BJ (cell line): ENCODE data around the gene PHACTR4. TPM values are rescaled to one million over a fixed set of nuclear protein-coding genes. Genes with fewer than 3 reads are reported as not detected.
"Not testable (repeated sequence)": the region's sequence is repeated elsewhere in the genome, so short reads cannot be mapped to it uniquely, and the experiment has no call there.

Experiments
- CTCF ChIA-PET: fragments of 350-600 bp; formaldehyde crosslinking; extraction: SDS; loops from one replicate; lab custom pipeline; 2021; ENCODE audit warnings: antibody characterized with exemption, inconsistent platforms; lab: Yijun Ruan, JAX
- POLR2A ChIA-PET: fragments of 300-600 bp; sonication (Branson Sonifier 250); formaldehyde crosslinking; extraction: SDS; loops from one replicate; lab custom pipeline; 2021; ENCODE audit warnings: antibody characterized with exemption; lab: Charles Lee
- DNase-seq: peaks from one replicate; pipeline ENCODE4 v3.0.0-alpha.2; 2011; ENCODE audit warnings: low read depth
- H3K27me3 ChIP-seq: 2 replicates; pipeline ENCODE4 v1.6.0; 2011; ENCODE audit warnings: low read length; ENCODE audit not compliant: control insufficient read depth, insufficient read depth
- H3K36me3 ChIP-seq: 2 replicates; pipeline ENCODE4 v1.5.1; 2011; ENCODE audit warnings: low read length; ENCODE audit not compliant: control insufficient read depth, insufficient read depth
- H3K4me3 ChIP-seq: 2 replicates; pipeline ENCODE4 v1.5.1; 2011; ENCODE audit warnings: low read depth, mild to moderate bottlenecking, control low read depth, low read length
- polyA plus RNA-seq: library from polyadenylated mRNA; depleted of rRNA; stranded (reverse); fragments of >200 nt; gene quantifications from 2 replicates; pipeline ENCODE4 v1.2.3, GENCODE V29; 2011
- TF ChIP-seq, protein P1 (sequence below): IDR thresholded peaks from 2 replicates; pipeline ENCODE4 v1.5.1; 2011; ENCODE audit warnings: low read depth, mild to moderate bottlenecking, control low read depth, inconsistent platforms, low read length, moderate library complexity; ENCODE audit not compliant: insufficient read depth

Gene PHACTR4
- polyA plus RNA-seq, 1 experiment, result 5.2 TPM

DNA sequence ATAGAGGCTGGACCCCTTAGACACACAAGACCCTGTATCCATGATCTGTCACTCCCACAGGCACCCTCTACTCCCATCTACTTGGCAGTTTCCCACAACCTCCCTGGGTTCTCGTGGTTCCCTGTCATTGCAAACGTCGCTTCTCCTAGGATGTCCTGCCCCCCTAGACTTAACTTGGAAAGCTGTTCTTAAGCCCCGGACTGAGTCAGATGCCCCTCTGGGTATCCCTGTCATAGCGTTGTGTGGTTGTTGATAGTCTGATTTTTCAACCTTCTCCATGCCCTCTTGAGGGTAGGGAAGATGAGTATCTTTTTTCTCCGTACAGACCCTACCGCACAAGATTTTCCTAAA, 148.1 kb downstream of the PHACTR4 start:
- POLR2A ChIA-PET, result no interaction called here
- peak overlapping the region; percentile 45; the same call in 1 of the 2 replicates for H3K4me3 ChIP-seq
- no peak for DNase-seq

DNA sequence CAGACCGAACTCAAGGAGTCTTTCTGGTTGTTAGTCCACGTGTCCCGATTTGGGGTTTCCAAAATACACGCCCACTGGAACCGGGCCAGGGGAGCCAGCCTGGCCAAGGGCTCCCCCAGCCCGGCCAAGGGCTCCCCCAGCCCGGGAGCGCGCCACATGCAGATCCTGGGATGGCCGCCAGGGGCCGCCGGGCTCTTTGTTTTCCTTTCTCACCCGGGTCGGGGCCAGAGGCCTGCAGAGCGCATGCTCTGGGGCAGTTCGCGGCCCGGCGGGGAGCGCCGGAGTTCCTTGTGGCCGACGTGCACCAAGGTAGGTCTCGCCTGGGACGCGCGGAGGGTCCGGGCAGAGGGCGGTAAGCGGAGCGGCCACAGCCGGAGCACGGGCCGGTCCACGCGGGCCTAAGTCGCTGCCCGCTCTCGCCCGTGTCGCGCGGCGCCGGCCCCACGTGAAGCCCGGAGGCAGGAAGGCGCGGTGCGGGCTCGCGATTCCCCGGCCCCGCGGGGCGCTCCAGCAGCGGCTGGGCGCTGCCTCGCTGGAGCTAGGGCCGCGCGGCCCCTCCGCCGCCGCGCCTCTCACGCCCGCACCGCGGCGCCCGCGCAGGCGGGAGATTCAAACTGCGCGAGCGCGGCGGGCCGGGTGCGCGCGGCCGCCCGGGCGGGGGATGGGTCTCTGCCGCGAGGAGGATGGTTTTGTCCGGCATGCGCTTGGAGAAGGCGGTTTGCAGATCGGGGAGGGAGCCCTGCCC, 148.6 kb downstream of the PHACTR4 start:
- POLR2A ChIA-PET, result interaction anchor here (0.8 kb wide), 1 partner anchor 63 kb away, joined by 3 read pairs; no protein-coding TSS in a partner anchor
- H3K36me3 ChIP-seq, result no peaks in the 10 kb centered on the region; the same call in 1 of the 2 replicates
- peak overlapping the region; percentile 45 for H3K4me3 ChIP-seq
- H3K27me3 ChIP-seq, result no peaks in the 10 kb centered on the region
- TF ChIP-seq, protein P1, sequence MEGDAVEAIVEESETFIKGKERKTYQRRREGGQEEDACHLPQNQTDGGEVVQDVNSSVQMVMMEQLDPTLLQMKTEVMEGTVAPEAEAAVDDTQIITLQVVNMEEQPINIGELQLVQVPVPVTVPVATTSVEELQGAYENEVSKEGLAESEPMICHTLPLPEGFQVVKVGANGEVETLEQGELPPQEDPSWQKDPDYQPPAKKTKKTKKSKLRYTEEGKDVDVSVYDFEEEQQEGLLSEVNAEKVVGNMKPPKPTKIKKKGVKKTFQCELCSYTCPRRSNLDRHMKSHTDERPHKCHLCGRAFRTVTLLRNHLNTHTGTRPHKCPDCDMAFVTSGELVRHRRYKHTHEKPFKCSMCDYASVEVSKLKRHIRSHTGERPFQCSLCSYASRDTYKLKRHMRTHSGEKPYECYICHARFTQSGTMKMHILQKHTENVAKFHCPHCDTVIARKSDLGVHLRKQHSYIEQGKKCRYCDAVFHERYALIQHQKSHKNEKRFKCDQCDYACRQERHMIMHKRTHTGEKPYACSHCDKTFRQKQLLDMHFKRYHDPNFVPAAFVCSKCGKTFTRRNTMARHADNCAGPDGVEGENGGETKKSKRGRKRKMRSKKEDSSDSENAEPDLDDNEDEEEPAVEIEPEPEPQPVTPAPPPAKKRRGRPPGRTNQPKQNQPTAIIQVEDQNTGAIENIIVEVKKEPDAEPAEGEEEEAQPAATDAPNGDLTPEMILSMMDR, result peak; percentile 97
- CTCF ChIA-PET, result interaction anchor here (0.6 to 2.3 kb wide), 13 partner anchors 8 to 359 kb away, joined by 3 to 25 read pairs (median 4); no protein-coding TSS in a partner anchor
- peak; percentile 35 for DNase-seq

More for the DNA sequence above, 148.1 kb downstream of the PHACTR4 start:
- Histone ChIP-seq H3K27me3 (no peaks in the 10 kb centered on the region), H3K36me3 (no peaks in the 10 kb centered on the region; the same call in 1 of the 2 replicates)
- CTCF ChIA-PET, result interaction anchor here (0.6 to 2.3 kb wide), 7 partner anchors 9 to 189 kb away, joined by 3 to 25 read pairs (median 4); partner anchors contain the start of gene MED18
- TF ChIP-seq, protein P1, result no peak

DNA sequence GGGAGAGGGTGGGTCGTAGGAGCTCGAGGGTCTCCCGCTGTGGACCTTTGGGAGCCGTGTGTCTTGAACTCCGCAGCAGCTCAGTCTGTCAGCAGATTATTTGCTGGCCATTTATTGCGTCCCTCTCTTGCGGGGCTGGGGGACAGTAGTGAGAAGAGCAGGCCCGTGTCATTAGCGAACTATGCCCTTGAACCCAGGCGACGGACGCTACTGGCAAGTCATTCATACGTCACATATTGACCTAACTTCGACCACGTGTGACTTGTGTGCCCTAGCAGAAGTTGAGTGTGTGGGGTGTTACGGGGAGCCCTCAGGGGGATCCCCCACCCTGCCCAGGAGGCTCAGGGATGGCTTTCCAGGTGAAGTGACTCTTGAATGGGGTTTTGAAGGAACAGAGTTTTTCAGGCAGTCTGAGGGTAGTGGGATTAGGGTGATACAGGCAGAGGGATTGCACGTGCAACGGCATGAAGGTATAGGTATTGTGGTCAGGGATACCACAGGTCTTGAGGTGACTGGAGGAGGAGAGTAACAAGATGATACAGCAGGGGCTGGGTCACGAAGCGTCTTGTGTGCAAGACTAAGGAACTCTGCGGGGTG, 149.3 kb downstream of the PHACTR4 start:
- H3K4me3 ChIP-seq, result peak overlapping the region; percentile 45
- no peaks in the 10 kb centered on the region for H3K27me3 ChIP-seq
- ChIA-PET CTCF (interaction anchor here (0.6 to 2.3 kb wide), 12 partner anchors 8 to 359 kb away, joined by 3 to 25 read pairs (median 4); no protein-coding TSS in a partner anchor), POLR2A (interaction anchor here (0.8 kb wide), 1 partner anchor 63 kb away, joined by 3 read pairs; no protein-coding TSS in a partner anchor)
- no peak for DNase-seq
- no peaks in the 10 kb centered on the region; the same call in 1 of the 2 replicates for H3K36me3 ChIP-seq
- TF ChIP-seq, protein P1, result no peak

DNA sequence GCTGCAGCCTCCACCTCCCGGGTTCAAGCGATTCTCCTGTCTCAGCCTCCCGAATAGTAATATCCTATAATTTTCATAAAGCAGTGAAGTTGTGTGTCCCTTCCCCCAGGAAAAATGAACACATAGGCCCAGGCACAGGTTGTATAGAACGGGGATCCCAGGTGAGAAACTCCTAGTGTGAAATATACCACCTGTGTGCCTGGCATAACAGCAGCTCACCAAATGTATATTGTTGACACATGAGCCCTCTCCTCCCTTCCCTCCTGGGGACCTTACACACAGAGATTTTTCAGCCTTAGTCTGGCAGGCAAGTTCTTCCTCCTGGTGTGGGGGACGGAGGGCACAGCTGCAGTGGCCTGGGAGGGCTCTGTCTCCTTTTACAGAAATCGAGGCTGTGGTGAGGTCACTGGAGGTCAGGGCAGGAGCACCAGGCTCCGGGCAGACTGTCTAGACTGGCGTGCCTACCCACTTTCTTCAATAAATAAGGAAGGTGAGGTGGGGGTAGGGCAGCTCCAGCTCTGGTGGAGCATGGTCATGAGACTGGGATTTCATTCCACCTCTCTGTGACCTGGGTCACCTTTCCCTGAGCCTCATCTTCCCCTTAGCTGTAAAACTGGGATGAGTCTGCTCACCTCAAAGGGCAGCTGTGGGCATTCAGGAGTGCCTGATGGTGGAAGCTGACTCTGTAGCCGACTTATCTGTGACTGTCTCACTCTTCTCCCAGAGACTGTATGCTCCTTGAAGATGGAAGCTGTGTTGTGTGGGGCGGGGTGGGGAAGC, 150.6 kb downstream of the PHACTR4 start:
- no peak for DNase-seq
- POLR2A ChIA-PET, result no interaction called here
- no peak overlapping the region for H3K4me3 ChIP-seq
- TF ChIP-seq, protein P1, result no peak
- H3K27me3 ChIP-seq, result no peaks in the 10 kb centered on the region
- CTCF ChIA-PET, result interaction anchor here (0.6 to 3.1 kb wide), 3 partner anchors 10 to 161 kb away, joined by 3 to 8 read pairs (median 3); no protein-coding TSS in a partner anchor
- H3K36me3 ChIP-seq, result no peaks in the 10 kb centered on the region

DNA sequence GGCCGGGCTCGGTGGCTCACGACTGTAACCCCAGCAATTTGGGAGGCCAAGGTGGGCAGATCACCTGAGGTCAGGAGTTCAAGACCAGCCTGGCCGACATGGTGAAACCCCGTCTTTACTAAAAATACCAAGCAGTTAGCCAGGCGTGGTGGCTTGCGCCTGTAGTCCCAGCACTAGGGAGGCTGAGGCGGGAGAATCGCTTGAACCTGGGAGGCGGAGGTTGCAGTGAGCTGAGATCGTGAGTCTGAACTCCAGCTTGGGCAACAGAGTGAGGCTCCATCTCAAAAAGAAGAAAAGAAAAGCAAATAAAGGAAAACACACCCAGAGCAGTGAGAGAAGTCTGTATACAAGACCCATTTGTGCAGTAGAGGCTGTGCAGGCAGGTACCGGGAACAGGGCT, 151.3 kb downstream of the PHACTR4 start:
- CTCF ChIA-PET, result interaction anchor here (0.6 to 3.1 kb wide), 2 partner anchors 9 to 161 kb away, joined by 3 to 8 read pairs; no protein-coding TSS in a partner anchor
- not testable (repeated sequence) for DNase-seq, H3K27me3 ChIP-seq

More for the DNA sequence above, 151.3 kb downstream of the PHACTR4 start:
- POLR2A ChIA-PET, H3K4me3 ChIP-seq, H3K36me3 ChIP-seq: not testable (repeated sequence)
